GM23338 (cell line): ENCODE measurements around the gene CYSRT1.

Experiments
- CREB1 ChIP-seq: fragments of 250-450 bp; sonication (Bioruptor Pico); IDR thresholded peaks from 2 replicates; pipeline ENCODE4 v1.5.0; 2020; ENCODE audit warnings: low read depth, mild to moderate bottlenecking, moderate library complexity
- CTCF ChIP-seq, 2 experiments: fragments of 200-600 bp in 1 of 2; sonication (generic) in 1 of 2; conservative IDR thresholded peaks; 2 replicates each; pipeline versions ENCODE4 v1.5.1 to v1.6.1; 2016 to 2017; ENCODE audit warnings: antibody characterized with exemption in 2 of 2, low read depth in 2 of 2, mild to moderate bottlenecking in 2 of 2, moderate library complexity in 1 of 2
- EZH2 ChIP-seq: fragments of 200-600 bp; sonication (generic); IDR thresholded peaks from one replicate; pipeline ENCODE4 v1.8.0; 2017; ENCODE audit warnings: antibody characterized with exemption, mild to moderate bottlenecking, low read depth; ENCODE audit not compliant: unreplicated experiment
- EZH2phosphoT487 ChIP-seq: fragments of 200-600 bp; sonication (generic); IDR thresholded peaks from one replicate; pipeline ENCODE4 v1.8.1; 2018; ENCODE audit warnings: antibody characterized with exemption; ENCODE audit not compliant: unreplicated experiment
- JUNB ChIP-seq: IDR thresholded peaks from one replicate; pipeline ENCODE4 v1.6.1; 2016; ENCODE audit warnings: antibody characterized with exemption; ENCODE audit not compliant: unreplicated experiment
- NANOG ChIP-seq: IDR thresholded peaks from 2 replicates; pipeline ENCODE4 v1.6.1; 2016; ENCODE audit warnings: antibody characterized with exemption, borderline replicate concordance
- POLR2AphosphoS5 ChIP-seq: IDR thresholded peaks from 2 replicates; pipeline ENCODE4 v1.6.1; 2016; ENCODE audit warnings: antibody characterized with exemption, low read depth
- REST ChIP-seq: IDR thresholded peaks from one replicate; pipeline ENCODE4 v1.6.1; 2018; ENCODE audit warnings: antibody characterized with exemption; ENCODE audit not compliant: unreplicated experiment
- ZNF114 ChIP-seq: fragments of 250-450 bp; sonication (Bioruptor Pico); IDR thresholded peaks from 2 replicates; pipeline ENCODE4 v1.5.0; 2020; ENCODE audit warnings: mild to moderate bottlenecking, moderate library complexity
- ZNF331 ChIP-seq: fragments of 250-450 bp; sonication (Bioruptor Pico); IDR thresholded peaks from 2 replicates; pipeline ENCODE4 v1.5.0; 2020; ENCODE audit warnings: low read depth, mild to moderate bottlenecking, moderate library complexity
- TF ChIP-seq, protein P1 (sequence below): IDR thresholded peaks from 2 replicates; pipeline ENCODE4 v1.6.1; 2016; ENCODE audit warnings: antibody characterized with exemption

- TF ChIP-seq CTCF (conservative IDR thresholded peaks at IDR 0.05; ENCODE audit: low read depth in 2 of 2) (no peak), JUNB (no peak), EZH2phosphoT487 (no peak), ZNF331 (CRISPR knock-in tag) (no peak), CREB1 (CRISPR knock-in tag) (no peak), EZH2 (no peak), POLR2AphosphoS5 (no peak), NANOG (no peak), ZNF114 (no peak), REST (no peak)
- TF ChIP-seq, protein P1, sequence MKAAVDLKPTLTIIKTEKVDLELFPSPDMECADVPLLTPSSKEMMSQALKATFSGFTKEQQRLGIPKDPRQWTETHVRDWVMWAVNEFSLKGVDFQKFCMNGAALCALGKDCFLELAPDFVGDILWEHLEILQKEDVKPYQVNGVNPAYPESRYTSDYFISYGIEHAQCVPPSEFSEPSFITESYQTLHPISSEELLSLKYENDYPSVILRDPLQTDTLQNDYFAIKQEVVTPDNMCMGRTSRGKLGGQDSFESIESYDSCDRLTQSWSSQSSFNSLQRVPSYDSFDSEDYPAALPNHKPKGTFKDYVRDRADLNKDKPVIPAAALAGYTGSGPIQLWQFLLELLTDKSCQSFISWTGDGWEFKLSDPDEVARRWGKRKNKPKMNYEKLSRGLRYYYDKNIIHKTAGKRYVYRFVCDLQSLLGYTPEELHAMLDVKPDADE, result no peak
Measured at GRCh38 chr9:137181680-137182079, 43.3 kb upstream of the CYSRT1 start.
